SIG-M5 treated with dmso at 0.1 percent for 504 hours (cell line): ENCODE measurements around the gene ELFN1.
A peak's percentile ranks its signal among the peaks of the same experiment; 100 is the strongest.
"Not testable (repeated sequence)": the region's sequence is repeated elsewhere in the genome, so short reads cannot be mapped to it uniquely, and the experiment has no call there.

Experiments
- DNase-seq: peaks from one replicate; lab custom pipeline; 2025; ENCODE audit not compliant: unreplicated experiment; lab: John Stamatoyannopoulos, UW

The ELFN1 gene

GRCh38 chr7:1753564-1753867 is 83.4 kb downstream of the ELFN1 start:
- DNase-seq: no peak

DNA sequence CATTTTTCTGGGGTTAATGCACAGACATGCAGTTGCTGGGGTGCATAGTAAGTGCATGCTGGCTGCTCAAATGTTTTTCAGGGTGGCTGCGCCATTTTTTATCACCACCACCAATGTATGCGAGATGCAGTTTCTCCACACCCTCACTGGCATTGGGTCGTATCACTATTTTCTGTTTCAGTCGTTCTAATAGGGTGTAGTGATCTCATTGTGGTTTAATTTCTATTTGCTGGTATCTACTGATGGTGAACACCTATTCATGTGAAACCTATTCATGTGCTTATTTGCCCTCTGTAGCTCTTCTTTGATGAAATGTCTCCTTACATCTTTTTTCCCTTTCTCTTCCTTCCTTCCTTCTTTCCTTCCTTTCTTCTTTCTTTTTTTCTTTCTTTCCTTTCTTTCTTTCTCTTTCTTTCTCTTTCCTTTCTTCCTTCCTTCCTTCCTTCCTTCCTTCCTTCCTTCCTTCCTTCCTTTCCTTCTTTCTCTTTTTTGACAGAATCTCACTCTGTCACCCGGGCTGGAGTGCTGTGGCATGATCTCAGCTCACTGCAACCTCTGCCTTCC is 84.3 kb downstream of the ELFN1 start:
- no peak for DNase-seq

DNA sequence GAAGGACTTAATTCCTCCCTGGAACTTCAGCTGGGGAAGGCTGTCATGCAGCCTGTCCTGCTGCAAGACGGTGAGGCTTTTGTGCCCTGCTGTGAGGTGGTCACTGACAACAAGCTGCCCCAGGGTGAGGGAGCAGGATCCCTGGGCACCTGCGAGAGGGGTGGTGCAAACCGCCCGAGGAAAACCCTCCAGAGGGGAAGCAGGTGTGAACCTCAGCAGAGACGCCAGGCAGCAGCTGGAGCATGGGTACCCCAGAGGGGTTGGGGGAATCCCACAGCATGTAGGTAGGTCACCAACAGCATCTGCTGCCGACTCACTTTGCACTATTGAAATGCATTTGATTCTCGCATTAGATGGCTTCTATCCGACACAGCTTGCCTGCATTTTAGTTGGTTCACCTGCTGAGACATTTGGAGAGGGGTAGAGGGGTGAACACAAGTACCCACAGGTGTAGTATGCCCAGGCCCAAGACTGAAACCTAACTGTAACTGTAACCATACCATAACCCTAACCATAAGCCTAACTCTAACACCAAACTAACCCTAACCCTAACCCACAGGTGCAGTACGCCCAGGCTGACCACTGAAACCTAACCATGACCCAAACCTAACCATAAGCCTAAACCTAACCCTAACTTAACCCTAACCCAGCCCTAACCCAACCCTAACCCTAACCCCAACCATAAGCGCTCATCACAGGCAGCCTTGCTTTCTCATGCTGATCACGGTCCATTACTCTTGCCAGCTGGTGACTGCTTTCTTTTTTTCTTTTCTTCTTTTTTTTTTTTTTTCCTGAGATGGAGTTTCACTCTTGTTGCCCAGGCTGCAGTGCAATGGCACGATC is 85.9 kb downstream of the ELFN1 start:
- no peak for DNase-seq

DNA sequence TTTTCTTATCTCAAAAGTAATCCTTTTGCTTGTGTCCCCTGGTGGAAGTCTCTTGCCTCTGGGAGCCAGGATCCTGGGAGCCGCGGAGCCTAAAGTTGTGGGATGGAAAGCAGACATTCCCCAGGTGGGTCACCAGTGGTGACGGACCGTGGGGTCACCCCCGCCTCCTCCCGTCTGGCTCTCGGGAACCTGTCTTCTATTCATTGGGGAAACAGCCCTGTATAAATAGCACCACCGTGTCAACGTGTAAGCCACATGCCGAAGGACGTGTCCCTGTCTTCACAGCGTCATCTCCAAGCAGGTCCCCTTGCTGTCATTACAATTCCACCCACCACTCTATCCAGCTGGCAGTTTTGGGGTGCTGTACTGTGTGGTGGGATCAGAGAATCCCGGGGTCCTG is 87.5 kb downstream of the ELFN1 start:
- DNase-seq: no peak

GRCh38 chr7:1758028-1758858 is 88.2 kb downstream of the ELFN1 start:
- DNase-seq: peak; percentile 15

DNA sequence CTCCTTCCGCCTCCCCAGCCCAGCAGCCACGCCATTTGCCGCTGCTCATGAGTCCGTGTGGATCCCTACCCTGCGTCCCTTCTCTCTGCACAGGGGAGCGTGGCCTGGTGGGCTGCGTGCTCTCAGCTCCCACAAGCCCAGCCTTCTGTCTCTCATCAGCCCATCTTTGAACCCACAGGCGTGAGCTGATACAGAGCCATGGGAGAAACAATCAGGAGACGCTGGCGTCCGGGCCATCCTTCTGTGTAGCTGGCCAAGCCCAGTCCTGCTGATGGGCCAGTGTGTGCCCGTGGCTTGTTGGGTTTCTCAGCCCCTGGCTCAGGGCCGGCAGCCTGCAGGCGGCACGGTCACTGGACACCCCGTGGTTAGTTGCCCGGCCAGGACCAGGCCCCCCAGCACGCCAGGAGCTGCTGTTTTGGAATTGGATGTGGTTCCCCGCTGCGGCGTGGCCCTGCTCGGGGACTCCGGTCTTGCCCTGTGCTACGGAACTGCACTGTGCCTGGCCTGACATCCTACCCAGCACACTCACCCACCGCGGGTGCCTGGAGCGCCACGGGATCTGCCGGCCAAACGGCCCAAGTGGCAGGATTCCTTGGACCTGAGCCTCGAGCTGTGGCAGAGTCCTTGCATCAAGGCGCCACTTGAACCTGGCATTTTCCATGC is 88.9 kb downstream of the ELFN1 start:
- DNase-seq: no peak

DNA sequence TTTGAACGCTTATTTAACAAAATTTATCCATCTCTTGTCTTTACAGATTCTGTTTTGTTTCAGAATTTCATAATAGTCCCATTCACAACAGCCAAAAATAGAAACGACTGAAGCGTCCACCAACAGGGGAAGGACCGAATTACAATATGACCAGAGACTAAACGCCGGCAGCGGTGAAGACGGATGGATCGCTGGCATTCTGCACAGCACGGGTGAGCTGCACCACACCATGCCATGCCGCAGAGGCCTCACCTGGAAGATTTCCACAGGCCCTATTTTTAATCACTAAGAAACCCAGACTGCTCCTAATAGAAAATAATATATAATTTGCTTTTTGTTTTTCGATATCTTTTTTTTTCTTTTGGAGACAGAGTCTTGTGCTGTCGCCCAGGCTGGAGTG is 91.0 kb downstream of the ELFN1 start:
- DNase-seq: no peak

DNA sequence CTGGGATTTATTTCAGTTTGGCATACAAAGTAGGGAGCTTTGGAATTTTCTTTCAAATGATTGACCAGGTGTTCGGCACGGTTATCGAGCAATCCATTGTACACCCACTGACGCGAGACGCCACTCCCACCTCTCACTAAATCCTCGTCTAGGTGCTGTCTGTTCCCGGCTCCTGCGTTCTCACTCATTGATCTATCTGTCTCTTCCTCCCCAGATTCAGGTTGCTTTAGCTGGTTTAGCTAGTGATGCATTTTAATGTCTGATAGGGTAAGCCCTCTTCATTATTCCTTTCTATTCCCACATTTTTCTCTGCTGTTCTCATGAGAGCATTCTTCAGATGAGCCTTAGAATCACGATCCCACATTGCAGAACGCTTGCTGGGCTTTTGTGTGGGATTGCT is 91.7 kb downstream of the ELFN1 start:
- no peak for DNase-seq

DNA sequence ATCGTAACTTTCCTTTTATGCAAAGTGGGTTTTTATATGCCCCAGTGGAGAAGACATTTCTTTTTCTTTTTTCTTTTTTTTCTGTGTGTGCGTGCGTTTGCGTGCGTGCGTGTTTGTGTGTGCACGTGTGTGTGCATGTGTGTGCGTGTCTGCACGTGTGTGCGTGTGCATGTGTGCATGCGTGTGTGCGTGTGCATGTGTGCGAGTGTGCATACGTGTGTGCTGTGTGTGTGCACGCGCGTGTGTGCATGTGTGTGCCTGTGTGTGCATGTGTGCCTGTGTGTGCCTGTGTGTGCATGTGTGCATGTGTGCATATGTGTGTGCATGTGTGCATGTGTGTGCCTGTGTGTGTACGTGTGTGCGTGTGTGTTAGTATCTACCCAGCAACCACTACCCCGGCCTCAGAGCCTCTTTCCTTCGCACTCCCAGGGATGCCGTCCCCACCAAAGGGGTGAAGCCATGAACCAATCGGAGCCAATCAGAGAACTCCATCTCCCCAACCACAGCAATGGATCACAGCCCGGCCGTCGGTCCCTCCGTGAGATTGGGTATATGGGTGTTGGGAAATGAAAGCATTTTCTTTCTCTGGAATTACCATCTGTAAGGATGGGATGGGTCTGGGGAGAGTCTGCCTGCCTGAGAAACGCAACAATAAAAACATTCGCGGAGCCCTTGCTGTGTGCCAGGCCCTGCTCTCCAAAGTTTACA is 92.3 kb downstream of the ELFN1 start:
- no peak for DNase-seq

GRCh38 chr7:1763033-1763432 is 93.0 kb downstream of the ELFN1 start:
- no peak for DNase-seq

DNA sequence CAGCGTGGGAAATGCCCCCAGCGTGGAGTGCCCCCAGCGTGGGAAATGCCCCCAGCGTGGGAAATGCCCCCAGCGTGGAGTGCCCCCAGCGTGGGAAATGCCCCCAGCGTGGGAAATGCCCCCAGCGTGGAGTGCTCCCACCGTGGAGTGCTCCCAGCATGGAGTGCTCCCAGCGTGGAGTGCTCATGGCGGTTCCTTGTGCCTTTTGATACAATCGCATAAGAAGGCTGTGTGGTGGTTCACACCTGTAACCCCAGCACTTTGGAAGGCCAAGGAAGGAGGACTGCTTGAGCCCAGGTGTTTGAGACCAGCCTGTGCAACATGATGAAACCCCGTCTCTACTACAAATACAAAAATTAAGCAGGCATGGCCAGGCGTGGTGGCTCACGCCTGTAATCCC is 93.8 kb downstream of the ELFN1 start:
- DNase-seq: not testable (repeated sequence)

DNA sequence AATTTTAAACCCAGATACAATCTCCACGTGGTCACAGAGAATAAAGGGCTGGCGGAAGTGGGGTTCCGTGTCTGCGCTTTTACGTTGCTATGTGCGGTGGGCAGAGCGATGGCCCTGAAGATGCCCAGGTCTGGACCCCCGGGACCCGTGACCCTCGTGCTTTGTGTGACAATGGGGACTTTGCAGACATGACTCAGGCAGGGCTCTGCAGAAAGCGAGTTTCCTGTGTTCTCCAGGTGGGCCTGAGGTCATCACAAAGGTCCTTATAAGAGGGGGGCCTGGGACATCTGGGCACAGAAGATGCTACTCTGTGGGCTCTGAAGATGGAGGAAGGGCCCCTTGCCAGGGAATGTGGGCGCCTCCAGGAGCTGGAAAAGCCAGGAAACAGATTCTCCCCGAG is 95.3 kb downstream of the ELFN1 start:
- DNase-seq: no peak

GRCh38 chr7:1767524-1767923 is 97.4 kb downstream of the ELFN1 start:
- DNase-seq: no peak

DNA sequence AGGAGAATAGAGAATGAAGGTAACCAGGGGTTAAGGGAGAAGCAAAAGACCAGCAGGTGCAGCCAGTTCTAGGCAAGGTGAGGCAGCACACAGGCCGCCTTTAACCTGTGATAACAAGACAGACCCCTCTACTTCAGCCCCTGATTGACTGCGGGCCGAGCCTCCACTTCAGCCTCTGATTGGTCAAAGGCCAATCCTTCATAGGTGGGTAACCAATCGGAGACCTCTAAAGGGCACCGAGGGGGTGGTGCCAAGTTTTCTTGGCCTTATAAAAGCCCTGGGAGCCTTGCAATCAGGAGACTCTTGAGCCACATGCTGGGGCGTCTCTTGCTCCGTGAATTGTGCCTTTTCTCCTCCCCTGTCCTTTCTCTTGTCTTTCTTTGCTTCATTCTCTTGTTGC is 98.8 kb downstream of the ELFN1 start:
- no peak for DNase-seq

DNA sequence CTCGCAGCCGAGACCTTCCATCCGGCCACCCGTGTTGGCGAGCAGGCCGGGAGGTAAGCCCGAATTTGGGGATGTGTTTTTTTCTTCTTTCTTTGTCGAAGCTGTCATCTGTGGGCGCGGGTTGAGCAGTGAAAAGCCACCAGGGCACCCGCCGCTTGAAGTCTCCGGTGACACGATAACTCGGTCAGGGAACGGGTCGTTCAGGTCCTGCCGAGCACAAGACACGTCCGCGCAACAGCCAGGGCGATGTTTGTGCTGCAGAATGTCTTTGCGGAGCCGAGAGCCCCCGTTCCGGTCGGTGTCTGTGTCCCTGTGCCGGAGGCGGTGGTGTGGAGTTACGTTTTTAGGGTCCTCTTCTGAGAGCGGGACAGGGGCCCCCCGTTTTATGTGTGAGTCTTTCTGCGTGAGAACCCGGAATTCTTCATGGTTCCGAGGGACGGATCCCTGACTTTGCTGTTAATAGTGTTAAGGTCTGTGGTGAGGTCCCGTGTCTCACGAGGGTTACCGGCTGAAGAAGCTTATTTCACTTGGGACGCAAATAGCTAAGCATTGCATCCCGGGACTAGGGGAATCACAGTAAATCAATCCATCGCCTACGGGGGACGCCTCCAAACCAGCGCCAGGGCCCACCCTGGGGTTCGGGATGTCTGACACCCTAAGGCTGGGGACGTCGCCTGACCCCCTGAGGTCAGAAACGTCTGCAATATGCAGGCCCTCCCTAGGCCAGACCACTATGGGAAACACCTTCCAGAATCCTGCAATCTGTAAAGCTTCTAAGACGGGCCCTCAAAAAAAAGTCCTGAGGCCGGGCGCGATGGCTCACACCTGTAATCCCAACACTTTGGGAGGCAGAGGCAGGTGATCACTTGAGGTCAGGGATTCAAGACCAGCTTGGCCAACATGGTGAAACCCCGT is 99.5 kb downstream of the ELFN1 start:
- DNase-seq: no peak

- no peak for DNase-seq
These were observed 100.3 kb downstream of the ELFN1 start for GRCh38 chr7:1770331-1770730.

DNA sequence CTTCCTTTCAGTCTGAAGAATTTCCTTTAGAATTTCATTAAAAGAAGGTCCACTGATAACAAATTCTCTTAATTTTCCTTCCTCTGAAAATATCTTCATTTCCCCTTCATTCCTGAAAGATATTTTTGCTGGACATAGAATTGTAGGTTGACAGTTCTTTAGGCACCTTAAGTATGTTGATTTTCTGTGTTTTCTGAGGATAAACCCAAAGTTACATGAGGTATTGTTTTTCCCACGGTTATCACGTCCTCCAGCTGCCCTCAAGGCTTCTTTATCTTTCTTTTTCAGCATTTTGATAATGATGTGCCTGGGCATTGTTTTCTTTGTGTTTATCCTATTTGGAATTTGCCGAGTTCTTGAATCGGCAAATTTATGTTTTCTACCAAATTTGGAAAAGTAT is 105.3 kb downstream of the ELFN1 start:
- no peak for DNase-seq

DNA sequence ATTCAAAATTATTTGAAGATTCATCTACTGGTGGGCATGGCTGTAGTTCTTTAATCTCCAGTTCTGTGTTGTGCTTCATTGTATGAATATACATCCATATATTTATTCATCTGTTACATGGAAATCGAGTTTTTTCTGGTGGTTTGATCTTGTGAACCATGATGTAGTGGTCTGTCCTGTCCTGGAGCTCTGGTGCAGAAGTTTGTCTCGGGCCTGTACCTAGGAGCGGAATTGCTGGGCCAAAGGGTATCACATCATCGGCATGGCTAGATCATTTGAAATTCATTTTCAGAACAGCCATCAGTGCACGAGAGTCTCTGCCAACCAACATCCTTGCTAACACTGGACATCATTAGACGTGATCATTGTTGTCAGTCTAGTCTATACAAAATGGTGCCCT is 107.0 kb downstream of the ELFN1 start:
- DNase-seq: no peak

DNA sequence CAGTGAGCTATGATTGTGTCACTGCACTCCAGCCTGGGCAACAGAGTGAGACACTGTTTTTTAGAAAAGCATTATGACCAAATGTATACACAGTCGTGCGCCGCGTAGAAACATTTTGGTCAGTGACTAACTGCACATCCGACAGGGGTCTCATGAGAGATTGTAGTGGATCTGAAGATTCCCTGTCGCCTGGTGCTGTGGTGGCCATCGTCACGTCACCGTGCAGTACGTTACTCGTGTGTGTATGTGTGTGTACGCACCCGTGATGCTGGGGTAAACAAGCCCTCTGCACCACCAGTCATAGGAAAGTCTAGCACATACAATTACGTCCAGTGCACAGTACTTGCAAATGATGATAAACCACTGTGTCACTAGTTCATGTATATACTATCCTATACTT is 109.4 kb downstream of the ELFN1 start:
- no peak for DNase-seq

GRCh38 chr7:1781369-1781768 is 111.3 kb downstream of the ELFN1 start:
- DNase-seq: no peak
